ENCODE measurements around the gene SRPK2.
"Not testable (repeated sequence)": the region's sequence is repeated elsewhere in the genome, so short reads cannot be mapped to it uniquely, and the experiment has no call there.

The SRPK2 gene

GRCh38 chr7:105305633-105306032 is 83.1 kb downstream of the SRPK2 start:
- DNase-seq = no peak

DNA sequence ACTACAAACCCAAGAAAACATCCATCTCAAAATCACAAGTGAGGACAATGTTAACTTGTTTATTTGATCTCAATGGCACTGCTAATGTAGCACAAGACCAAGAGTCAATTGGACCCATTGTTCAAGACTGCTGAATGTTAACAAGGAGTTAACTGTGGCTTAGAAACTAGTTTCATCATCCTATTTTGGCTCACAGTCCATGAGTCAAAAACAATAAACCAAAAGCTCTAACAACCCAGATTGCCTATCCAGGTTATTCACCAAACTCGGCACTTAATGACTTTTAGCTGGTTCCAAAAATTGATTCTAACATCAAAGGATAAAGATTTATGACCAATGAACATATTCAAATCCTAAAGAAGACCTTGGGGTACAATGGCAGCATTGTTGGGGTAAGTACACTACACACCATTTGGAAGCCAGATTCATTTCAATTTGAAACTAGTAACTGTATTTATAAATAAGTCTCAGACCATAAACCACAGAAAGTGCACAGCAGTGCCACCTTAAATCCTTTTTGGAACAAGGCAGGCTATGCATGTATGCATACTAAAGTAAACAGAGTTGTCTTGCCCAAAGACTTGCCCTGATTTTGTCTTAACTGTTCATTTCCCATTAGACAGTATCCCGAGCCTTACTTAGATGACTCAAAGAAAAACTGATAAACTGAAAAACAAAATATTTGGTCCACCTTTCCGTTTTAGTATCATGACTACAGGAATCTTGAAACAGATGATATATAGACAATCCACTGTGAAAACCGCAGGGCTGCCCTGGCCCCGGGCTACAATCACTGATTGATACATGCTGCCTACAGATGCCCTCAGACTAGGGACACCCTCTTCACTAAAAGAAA is 84.5 kb downstream of the SRPK2 start:
- peak in 22 of 56 donors; percentile 4 to 67 (median 20) for DNase-seq

- DNase-seq = not testable (repeated sequence)
Observed at GRCh38 chr7:105300587-105300986, 88.1 kb downstream of the SRPK2 start.

- no peak for DNase-seq
Observed at GRCh38 chr7:105298439-105298894, 90.3 kb downstream of the SRPK2 start.

GRCh38 chr7:105297985-105298384 is 90.7 kb downstream of the SRPK2 start:
- no peak for DNase-seq

DNA sequence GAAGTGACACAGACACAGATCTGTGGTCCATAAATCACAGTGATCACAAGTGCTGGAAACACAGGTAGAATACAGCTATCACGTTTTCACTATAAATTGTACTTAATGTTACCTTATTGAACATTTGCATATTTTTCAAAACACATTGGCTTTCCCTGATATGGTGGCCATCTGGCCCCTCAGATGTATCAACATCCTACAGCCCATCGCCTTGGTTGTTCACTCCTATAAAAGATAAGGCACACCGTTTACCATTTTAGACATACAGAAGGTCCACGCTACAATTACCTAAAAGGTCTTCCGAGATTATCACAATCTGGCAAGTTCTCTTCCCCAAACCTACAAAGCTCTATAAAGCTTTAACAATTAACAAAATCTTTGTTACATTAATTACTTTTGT is 91.4 kb downstream of the SRPK2 start:
- DNase-seq = no peak

GRCh38 chr7:105296491-105296890 is 92.2 kb downstream of the SRPK2 start:
- no peak for DNase-seq

- no peak for DNase-seq
Observed at GRCh38 chr7:105295596-105296352, 92.9 kb downstream of the SRPK2 start.

- not testable (repeated sequence) for DNase-seq
Observed at GRCh38 chr7:105294482-105294881, 94.2 kb downstream of the SRPK2 start.

DNA sequence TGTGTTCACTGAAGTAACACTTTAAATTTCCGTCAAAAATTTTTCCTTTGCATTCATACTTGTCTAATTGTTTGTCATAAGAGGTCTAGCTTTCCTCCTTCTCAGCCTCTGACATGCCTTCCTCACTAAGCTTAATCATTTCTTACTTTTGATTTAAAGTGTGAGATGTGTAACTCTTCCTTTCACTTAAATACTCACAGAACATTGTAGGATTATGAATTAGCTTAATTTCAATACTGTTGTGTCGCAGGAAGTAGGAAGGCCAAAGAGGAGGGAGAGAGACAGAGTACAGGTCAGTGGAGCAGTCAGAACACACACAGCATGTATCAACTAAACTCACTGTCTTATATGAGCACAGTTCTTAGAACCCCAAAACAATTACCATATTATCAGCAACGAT is 99.0 kb downstream of the SRPK2 start:
- no peak for DNase-seq

- no peak for DNase-seq
Observed at GRCh38 chr7:105286441-105286840, 102.3 kb downstream of the SRPK2 start.

GRCh38 chr7:105285118-105285874 is 103.4 kb downstream of the SRPK2 start:
- peak in 22 of 56 donors; percentile 11 to 53 (median 24) for DNase-seq

- no peak for DNase-seq
Observed at GRCh38 chr7:105284014-105284413, 104.7 kb downstream of the SRPK2 start.

GRCh38 chr7:105281966-105282365 is 106.8 kb downstream of the SRPK2 start:
- no peak for DNase-seq

DNA sequence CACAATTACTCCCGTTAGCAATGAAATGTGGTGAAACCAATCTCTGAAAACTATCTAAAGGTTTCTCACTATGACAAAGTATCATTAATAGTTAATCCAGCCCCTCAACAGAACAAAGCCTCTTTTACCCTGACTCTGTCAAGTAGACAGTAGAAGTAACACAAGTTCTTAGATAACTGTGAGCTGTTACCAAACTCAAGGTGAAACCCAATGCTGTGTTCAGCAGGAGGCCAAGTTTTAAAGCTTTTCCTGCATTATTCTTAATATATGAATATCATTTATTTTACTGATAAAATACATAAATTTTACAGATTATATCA is 109.1 kb downstream of the SRPK2 start:
- no peak for DNase-seq

GRCh38 chr7:105278973-105279687 is 109.6 kb downstream of the SRPK2 start:
- peak in 18 of 56 donors; percentile 2 to 40 (median 14) for DNase-seq

- DNase-seq = no peak
Observed at GRCh38 chr7:105278565-105278964, 110.2 kb downstream of the SRPK2 start.

GRCh38 chr7:105277341-105277740 is 111.4 kb downstream of the SRPK2 start:
- DNase-seq = no peak

- DNase-seq = peak in 3 of 56 donors; percentile 4 to 13 (median 10)
Observed at GRCh38 chr7:105270117-105270516, 118.6 kb downstream of the SRPK2 start.

- DNase-seq = no peak
Observed at GRCh38 chr7:105269397-105269796, 119.3 kb downstream of the SRPK2 start.
